Measurements from ENCODE around the gene TIFAB.

DNA sequence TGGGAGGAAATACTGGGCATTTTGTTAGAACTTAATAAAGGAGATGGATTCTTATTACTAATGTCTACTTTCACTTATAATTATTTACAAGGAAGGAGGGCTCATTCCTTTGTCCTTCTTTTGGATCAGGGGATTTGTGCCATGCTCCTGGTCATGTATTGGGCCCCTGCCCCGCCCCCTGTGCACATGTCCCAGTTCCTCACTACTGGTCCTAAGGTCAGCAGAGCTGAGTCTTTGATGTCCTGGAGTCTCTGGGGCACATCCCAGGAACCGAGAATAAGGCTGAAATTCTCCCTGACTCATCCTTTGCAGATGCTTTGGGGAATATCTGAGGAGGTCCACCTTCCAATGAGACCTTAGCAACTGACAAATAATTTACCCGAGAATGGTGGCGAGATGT is 19.6 kb upstream of the TIFAB start:
- TF ChIP-seq, protein P1, sequence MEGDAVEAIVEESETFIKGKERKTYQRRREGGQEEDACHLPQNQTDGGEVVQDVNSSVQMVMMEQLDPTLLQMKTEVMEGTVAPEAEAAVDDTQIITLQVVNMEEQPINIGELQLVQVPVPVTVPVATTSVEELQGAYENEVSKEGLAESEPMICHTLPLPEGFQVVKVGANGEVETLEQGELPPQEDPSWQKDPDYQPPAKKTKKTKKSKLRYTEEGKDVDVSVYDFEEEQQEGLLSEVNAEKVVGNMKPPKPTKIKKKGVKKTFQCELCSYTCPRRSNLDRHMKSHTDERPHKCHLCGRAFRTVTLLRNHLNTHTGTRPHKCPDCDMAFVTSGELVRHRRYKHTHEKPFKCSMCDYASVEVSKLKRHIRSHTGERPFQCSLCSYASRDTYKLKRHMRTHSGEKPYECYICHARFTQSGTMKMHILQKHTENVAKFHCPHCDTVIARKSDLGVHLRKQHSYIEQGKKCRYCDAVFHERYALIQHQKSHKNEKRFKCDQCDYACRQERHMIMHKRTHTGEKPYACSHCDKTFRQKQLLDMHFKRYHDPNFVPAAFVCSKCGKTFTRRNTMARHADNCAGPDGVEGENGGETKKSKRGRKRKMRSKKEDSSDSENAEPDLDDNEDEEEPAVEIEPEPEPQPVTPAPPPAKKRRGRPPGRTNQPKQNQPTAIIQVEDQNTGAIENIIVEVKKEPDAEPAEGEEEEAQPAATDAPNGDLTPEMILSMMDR (IDR thresholded peaks at IDR 0.05): no peak
- no peak for TF ChIP-seq POLR2A (IDR thresholded peaks at IDR 0.05)

Measured in thyroid gland (tissue), 4 donors.